H1 (cell line): ENCODE results near the gene FCHSD1. TPM values are rescaled to one million over a fixed set of nuclear protein-coding genes. Genes with fewer than 3 reads are reported as not detected.

Experiments
- CHD7 ChIP-seq: fragments of 300-600 bp; sonication (generic); IDR thresholded peaks from 2 replicates; pipeline ENCODE4 v1.7.1; 2012; ENCODE audit warnings: low read length, moderate library complexity, mild to moderate bottlenecking, inconsistent platforms; ENCODE audit not compliant: insufficient replicate concordance
- CTCF ChIP-seq, 3 experiments: IDR thresholded peaks; 1 replicate in 2 of 3; 2 replicates in 1 of 3; pipeline versions ENCODE4 v1.5.1 to v1.6.1; 2011; ENCODE audit warnings: low read length in 3 of 3, mild to moderate bottlenecking in 3 of 3, inconsistent platforms in 2 of 3, low read depth in 1 of 3, moderate library complexity in 1 of 3; ENCODE audit not compliant: insufficient read depth in 1 of 3; ENCODE audit errors: control extremely low read depth in 1 of 3
- NANOG ChIP-seq: IDR thresholded peaks from 2 replicates; pipeline ENCODE4 v1.6.1; 2011; ENCODE audit warnings: low read length, low read depth, mild to moderate bottlenecking, inconsistent platforms; ENCODE audit not compliant: insufficient read depth, poor library complexity, severe bottlenecking
- SAP30 ChIP-seq: fragments of 300-600 bp; sonication (generic); IDR thresholded peaks from 2 replicates; pipeline ENCODE4 v1.7.1; 2012; ENCODE audit warnings: low read length, moderate library complexity, mild to moderate bottlenecking, inconsistent platforms; ENCODE audit not compliant: insufficient read depth, insufficient replicate concordance
- SP1 ChIP-seq: IDR thresholded peaks from 2 replicates; pipeline ENCODE4 v1.6.1; 2011; ENCODE audit warnings: low read depth, low read length
- TAF7 ChIP-seq: optimal IDR thresholded peaks from 2 replicates; pipeline ENCODE3; 2011; ENCODE audit warnings: low read depth, mild to moderate bottlenecking, inconsistent platforms, low read length, moderate library complexity, borderline replicate concordance
- TEAD4 ChIP-seq: IDR thresholded peaks from 2 replicates; pipeline ENCODE4 v1.6.1; 2012; ENCODE audit warnings: low read depth, low read length, inconsistent platforms, mixed read lengths
- ZNF274 ChIP-seq: IDR thresholded peaks from 2 replicates; pipeline ENCODE4 v1.7.0; 2012; ENCODE audit warnings: low read length, borderline replicate concordance; ENCODE audit errors: extremely low read depth
- polyA plus RNA-seq, 7 experiments: library from polyadenylated mRNA; depleted of rRNA in 3 of 7; stranded (reverse) in 5 of 7; unstranded in 2 of 7; fragments of >200 nt in 5 of 7; fragments of 200-250 nt in 2 of 7; gene quantifications; 1 replicate in 5 of 7; 2 replicates in 1 of 7; 4 replicates in 1 of 7; pipeline versions ENCODE4 v1.2.1 to v1.2.3, GENCODE V29; 2011 to 2013; ENCODE audit warnings: missing spikeins in 2 of 7, mixed read lengths in 2 of 7
- total RNA-seq: library from RNA; stranded (reverse); fragmentation: NEBNext Ultra II Directional; extraction: Animal tissue kit (Norgen Biotek cat#: 25700); gene quantifications from 2 replicates; pipeline ENCODE4 v1.2.1, GENCODE V29; 2021

FCHSD1 gene
- total and polyA plus RNA-seq, 2 of the 8 experiments (the other 6 are each of a cell fraction or from before 2014, with no cell fraction given), result 22.0 to 30.1 TPM

- TF ChIP-seq CHD7, result no peak
- no peak for TF ChIP-seq TEAD4
- no peak for TF ChIP-seq CTCF (IDR thresholded peaks at IDR 0.05; ENCODE audit: control extremely low read depth in 1 of 3, insufficient read depth in 1 of 3, low read depth in 1 of 3, low read length in 3 of 3)
- TF ChIP-seq TAF7, result no peak
- TF ChIP-seq NANOG, result no peak
- peak; percentile 36 for TF ChIP-seq SAP30
- TF ChIP-seq ZNF274, result no peak
- TF ChIP-seq SP1, result no peak
Observed at GRCh38 chr5:141637123-141637766, 14.0 kb downstream of the FCHSD1 start (continued).
